ENCODE measurements around the gene RGS7.
A peak's percentile ranks its signal among the peaks of the same experiment; 100 is the strongest.
"Not testable (repeated sequence)": the region's sequence is repeated elsewhere in the genome, so short reads cannot be mapped to it uniquely, and the experiment has no call there.

Gene RGS7

DNA sequence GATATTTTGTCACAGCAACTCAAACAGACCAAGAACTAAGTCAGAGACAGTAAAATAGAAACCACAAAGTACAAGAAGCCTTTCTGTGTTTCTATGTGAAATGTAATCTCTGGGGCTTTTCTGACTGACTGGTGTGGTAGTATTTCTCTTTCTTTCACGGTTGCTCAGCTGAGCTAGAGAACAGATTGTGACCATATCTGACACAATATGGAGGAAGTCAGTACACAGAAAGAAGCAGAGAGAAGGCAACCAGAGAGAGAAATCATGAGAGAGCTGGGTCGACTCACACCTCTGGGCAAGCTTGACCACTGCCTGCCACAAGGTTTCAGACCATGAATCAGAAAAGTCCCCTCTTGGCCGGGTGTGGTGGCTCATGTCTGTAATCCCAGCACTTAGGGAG lies 536.2 kb downstream of the RGS7 start:
- DNase-seq: no peak

DNA sequence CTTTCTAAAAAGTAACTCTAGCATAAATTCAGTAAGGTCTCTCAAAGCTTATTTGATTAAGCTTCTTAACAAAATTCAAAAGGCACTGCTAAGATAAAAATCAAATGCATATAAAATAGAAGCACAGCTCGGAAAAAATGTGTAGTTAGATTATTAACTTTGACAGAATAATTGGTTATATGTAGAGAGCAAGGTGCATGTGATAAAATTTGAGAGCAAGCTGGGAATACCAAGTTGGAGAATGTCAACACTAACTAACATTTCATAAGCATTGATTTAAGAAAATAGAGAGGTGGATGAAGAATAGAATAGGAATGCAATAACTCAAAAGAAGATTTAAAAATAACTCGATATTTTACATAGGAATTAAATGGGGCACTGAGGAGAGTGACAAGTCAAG lies 540.5 kb downstream of the RGS7 start:
- DNase-seq: no peak

DNA sequence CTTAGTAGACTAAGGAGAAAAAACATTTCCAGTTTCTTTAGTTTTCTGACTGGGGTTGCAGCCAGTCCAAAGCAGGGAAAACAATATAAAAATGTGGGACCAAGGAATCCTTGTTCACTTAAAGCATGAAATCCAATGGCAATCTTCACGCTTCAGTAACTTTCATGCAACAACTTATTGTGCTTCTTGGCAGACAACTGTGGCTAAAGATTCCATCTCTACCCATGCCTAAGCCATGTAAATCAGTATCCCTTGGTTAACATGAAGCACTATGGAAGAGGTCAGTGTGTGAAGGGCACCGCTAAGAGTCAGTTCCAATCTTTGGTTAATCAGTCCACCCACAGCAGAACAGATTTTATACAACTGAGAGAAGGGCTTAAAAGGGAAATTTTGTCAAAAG lies 543.3 kb downstream of the RGS7 start:
- DNase-seq: no peak

DNA sequence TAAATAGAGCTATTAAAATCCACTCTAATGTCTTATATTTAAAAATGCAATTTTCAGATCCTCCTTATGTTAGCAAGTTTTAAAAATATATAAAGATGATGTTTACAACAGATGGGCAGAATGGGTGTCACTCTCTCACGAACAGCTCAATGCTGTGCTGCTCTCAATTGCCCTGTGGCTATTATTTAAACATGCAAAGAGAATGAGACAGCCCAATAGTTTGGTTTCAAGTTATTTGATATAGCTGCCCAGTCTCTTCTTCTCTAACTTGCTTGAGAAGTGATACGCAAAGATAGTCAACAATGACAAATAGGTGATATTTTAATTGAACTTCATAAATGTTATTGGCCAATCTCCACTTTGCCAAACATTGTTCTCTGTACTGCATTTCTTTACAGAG lies 545.7 kb downstream of the RGS7 start:
- no peak for DNase-seq

DNA sequence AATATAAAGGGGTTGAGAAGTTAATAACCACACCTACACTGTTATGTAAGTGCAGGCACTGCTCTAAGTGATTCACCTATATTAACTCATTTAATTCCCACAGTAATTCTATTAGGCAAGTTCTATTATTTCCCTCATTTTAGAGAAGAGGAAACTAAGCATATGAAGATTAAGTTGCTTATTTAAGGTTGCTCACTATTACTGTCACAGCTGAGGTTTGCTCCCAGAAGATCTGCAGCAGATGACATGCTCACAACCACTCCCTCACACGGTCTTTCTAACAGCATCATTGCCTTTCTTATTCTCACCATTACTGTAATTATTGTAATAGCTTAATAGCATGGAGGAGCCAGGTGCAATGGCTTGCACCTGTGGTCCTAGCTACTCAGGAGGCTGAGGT lies 548.6 kb downstream of the RGS7 start:
- DNase-seq: no peak

DNA sequence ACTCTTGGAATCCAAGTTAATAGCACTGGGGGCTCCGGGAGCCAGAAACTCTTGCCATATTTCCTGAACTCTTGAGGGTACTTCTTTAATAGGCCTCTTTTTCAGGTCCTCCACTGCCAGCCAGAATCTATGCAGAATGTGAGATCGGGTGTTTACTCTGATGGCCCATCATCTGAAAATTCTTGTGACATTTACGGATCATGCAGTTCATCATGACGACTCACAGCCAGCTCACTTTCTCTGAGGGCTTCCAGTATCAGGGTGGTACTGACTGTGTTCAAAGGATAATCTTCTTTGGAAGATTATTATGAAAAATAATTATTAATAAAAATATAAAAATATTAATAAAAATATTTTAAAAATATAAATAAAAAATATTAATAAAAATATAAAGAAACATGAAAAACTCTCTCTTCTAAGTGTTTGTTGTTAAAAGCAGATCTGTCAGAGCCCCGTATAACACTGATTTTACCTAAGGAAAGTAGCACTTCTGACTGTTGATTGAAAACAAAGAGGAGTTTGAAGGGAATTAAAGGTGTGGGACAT lies 550.7 kb downstream of the RGS7 start:
- peak; percentile 31 for DNase-seq

DNA sequence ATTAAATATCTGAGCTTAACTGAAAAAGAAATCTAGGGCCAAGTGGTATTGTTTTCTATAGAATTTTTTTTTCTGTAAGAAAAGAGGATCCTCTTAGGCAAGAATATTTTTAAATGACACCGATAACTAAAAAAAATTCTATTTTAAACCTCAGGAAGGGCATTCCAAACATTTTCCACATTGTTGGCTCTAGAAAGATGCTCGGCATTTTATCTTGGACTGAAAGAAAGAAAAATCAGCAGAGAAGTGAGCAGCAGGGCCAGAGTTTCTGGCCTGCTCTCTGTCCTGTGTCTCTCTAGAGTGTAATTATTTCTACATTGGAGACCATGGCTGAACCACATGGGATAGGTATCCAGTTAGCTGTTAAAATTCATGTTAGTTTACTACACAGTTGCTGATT lies 552.5 kb downstream of the RGS7 start:
- no peak for DNase-seq

DNA sequence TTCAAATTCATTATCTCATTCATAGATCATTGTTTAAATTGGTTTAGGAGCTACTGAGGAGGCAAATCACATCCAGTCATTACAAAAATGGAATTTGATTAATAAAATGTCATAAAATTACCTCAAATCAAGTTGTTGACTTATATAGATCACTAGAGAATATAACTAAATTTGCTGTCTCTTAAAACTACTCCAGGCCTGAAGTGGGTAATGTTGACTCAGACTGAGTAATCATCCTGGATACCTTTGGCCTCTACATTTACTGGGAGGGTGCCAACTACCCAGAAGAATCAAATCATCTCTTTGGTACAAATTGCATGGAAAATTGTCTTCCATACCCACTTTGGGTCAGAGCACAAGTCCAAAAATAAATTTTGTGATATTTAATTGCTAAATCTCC lies 553.9 kb downstream of the RGS7 start:
- DNase-seq: peak; percentile 77

DNA sequence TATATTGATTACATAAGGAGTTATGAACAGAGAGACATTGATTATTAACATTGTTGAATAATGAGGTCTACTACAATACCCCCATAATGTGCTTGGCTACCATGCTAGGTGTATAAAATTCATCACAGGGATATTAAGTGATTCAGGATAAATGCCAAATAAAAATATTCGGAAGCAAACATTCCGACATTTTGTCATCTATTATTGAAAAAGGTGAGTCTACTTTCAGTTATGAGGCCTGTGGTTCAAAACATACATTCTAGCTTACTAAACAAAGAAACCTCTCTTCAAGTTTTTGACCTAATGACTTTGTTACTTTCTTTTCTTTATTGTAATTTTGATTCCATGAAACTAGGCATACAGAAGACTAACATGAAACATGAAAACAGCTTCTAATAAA lies 554.7 kb downstream of the RGS7 start:
- DNase-seq: no peak

DNA sequence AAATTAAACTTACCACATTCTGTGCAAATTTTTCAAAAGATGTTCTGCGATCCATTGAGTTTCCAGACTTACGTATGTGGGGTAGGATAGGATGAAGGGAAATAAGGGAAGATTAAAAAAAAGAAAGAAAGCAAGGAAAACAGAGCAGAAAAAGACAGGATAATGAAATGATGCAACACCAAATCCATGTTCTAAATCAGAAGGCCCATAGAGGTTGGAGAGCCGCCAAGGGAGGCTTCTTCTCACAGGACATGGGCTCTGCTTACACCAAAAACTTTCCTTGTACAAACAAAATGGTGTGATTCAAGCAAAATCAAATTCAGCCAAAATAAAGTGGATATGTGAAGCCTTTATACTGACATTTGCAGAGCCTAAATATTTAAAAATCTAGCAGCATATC lies 555.6 kb downstream of the RGS7 start:
- DNase-seq: peak; percentile 28

DNA sequence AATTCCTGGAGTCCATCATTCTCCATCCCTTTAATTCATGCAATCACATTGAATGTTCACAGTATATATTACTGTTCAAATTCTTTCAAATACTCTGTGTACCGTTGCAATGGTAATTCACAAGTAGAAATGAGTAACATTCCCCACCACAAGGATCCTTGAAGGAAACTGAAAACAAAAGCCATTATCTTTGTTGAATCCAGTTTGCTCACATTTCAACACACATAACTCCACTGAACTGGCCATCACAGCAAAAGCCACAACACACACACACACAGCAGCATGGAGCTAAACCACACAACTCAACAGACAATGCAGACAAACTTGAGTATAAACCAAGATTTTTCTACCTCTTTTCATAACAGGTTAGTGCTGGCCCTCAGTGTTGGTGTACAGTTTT lies 556.7 kb downstream of the RGS7 start:
- no peak for DNase-seq

DNA sequence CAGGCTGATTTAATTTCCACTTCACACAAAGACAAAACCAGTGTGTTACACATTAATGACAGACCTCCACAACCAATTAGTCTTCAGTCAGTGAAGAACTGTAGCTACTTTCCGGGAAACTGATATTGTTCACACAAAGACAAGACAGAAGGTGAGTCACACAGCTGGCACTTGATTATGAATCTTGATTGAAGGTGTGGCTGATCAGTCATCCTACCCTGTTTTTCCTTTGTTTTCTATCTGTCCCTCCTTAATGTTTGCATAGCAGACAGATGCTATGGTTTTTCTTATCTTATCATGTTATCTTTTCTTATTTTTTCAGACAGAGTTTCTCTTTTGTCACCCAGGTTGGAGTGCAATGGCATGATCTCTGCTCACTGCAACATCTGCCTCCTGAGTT lies 560.0 kb downstream of the RGS7 start:
- DNase-seq: no peak

DNA sequence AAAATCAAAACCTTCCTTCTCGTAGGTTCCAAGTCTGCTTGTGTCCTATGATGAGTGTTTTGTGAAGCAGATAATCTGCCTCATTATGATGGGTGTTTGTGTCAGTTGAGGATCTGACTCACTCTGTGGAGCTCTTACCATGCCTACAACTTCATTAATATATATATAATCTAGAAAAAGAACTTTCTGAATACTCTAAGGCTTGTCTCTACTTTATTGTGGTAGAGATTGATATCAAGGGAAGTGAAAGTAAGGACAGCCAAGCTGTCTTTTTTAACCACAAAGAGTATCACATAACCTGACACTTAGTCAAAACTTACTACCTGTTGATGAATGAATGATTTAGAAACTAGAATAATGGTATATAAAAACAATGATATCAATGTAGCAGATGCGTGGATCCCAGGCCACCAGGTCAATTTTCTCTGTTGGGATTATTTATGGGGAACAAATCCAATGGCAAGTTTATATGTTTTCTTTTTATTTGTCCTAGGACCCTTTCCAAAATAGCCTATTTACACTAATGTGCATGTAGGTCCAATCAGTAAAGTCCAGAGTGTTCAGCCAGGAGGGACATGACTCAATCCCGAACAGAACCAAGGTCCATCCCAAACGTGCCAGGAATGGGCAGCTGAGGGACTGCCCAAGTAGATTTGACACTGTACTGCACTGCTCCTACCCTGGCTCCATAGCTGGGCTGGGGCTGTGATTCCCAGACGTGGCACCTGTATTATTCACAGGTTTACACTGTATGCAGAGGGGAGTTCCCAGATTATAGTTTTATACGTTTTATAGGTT lies 562.8 kb downstream of the RGS7 start:
- no peak for DNase-seq

DNA sequence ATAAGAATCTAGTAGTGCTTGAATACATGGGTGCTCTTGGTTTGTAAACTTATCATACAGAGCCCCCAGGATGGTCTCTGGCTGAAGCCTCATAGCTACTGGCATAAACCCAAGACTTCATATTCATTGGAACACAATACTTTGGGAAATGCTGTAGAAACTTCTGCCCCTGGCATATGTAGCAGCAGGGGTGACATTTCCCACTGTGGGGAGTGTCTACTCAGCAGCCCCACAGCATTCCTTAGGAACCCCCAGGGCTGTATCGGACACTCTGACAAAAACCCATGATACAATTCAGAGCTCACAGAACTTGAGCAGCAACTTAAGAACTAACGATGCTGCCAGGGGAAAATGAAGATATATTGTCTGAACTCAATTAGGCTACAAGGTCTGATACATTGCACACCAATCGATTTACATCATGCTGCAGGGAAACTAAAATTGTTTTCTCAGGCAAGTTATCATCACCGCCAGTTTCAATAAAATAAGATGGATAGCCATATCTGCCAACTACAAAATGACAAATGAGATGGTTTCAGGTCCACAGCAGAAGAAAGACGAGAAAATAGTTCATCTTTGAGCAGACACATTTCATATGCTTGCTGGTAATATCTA lies 564.0 kb downstream of the RGS7 start:
- DNase-seq: no peak

DNA sequence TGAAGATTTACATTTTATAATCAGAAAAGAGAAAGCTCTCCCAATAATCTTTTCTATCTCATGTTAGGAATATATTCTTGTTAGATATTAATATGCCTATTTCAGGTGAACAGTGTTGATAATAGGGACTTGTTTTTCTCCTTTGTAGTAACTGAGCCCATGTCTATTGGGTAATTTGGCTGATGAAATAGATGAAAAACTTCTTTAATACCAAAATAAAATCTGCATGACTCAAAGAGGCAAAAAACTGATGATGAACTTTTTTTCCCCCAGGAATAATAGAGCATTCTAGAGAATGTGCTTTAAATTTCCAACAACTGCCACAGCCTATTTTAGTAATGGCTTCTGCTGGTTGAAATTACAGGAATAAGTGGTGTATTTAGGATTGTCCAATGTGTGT lies 566.1 kb downstream of the RGS7 start:
- no peak for DNase-seq

DNA sequence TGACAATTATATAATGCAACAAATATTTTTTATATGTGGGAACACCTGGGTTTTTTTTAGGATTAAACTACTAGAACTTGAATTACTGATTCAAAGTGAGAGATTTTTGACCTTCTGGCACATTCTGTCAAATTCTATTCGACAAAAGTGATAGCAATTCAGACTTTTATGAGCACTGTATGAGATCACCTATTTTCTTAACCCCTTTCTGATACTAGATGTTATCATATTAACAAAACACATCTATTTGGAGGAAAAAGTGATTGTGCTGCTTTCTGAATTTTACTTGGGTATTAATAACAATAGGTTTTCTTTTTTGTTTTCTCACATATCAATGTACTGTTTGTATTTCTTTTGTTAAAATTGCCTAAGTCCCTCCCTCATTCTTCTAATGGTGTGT lies 570.1 kb downstream of the RGS7 start:
- no peak for DNase-seq

DNA sequence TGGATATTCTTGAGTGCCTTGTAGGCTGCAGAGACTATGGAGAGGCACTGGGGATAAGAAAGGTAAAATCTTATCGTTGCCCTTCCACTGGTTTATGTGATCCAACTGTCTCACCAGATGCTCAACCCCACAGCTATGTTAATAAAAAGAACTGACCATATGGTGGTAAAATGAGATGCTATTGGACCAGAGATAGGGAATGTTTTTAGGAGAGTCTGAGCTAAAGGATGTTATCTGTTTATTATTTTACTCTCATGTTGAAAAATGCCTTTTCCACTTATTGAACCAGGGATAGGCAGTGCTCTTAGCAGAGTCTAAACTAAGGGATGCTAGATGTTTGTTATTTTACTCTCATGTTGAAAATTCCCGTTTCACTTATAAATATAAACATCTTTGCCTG lies 572.2 kb downstream of the RGS7 start:
- no peak for DNase-seq

DNA sequence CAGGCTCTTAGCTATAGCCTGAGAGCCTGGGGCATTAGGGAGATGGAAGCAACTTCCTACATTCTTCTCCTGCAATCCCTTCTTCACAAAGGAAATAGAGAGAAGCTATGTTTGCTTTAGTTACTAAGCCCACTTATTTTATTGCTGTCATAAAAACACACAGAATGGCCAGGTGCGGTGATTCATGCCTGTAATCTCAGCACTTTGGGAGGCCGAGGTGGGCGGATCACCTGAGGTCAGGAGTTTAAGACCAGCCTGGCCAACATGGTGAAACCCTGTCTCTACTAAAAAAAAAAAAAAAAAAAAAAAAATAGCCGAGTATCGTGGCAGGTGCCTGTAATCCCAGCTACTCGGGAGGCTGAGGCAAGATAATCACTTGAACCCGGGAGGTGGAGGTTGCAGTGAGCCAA lies 573.3 kb downstream of the RGS7 start:
- not testable (repeated sequence) for DNase-seq

DNA sequence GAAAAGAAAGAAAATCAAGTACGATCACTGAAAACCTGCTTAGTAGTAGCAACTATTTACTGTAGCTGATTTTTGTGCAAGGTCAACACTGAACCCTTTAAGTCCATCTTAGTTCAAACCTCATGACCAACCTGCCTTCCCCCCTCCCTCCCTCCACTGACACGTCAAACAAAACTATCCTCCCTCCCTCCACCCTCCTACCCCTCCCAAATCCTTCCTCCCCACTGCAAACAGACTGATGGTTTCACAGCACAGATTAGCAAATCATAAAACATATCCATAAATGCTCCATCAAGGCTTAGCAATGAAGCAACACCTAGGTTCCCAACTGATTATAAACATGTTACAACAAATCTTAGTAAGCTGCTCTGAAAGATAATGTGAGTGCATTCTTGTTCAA lies 580.8 kb downstream of the RGS7 start:
- no peak for DNase-seq

DNA sequence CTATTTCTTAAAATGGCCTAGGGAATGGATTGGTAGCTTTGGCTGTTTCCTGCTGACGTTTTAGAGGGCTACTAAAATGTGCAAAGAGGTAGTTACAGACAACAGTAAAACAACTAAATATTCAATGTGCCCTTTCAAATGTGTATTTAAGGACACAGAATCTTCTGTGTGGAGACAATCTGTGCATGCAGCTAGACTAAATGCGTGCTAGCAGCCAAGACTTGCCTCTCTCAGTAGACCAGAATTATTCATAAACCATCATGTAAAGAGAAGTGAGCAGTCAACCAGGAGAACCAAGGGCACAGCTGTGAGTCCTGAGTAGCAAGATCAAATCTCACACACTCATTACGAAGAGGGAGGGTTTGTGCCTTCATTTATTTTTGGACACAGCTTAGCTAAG lies 584.9 kb downstream of the RGS7 start:
- DNase-seq: no peak

DNA sequence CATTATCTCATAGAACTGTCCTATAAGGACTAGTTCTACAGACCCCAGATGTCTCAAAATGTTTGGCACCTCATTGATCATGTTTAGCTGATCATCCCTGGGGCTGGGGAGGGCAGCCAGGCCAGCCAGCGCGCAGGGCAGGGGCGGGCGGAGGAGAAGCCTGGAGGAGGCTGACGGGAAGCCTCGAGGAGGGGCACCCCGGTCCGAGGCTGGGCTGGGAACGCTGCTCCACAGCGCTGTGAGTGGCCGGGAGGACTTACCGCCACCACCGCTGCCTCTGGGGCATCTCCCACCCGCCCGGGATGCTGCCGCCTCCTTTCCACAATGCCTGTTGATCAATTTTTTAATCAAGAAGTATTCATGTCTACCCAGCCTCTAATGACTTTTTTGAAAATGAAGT lies 585.6 kb downstream of the RGS7 start:
- no peak for DNase-seq

DNA sequence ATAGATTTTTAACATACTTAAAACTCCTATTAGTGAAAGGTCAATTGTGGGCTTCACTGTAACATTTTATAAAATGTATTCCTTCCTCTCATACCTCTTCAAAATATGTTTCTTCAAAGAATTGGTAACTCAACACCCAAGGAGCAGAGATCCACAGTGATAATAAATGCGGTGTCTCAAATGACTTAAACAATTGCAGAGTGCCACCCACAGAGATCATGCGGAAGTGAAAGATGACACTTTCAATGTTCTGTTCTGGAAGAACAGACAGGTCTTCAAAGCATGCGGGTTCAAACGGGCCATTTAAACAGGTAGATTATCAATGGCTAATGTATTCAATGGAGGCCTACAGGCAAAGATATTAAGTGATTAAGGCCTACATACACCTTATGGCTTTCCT lies 588.0 kb downstream of the RGS7 start:
- no peak for DNase-seq

DNA sequence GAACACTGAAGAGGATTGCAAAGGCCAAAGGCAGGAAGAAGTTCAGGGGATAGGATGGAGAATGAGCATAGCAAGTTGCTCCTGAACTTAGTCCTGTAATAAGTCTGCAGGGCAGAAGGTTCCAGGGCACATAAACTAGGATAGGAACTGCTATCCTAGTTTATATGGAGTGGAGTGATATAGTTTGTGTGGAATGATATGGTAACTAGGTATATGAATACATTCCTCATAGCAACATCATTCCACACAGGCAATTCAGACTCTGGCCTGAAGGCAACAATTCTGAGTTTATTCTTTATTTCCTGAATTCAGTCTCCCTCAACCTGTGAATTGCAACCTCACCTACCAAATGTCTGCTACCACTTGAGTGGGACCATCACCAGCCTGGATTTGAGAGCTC lies 590.2 kb downstream of the RGS7 start:
- DNase-seq: peak; percentile 2

DNA sequence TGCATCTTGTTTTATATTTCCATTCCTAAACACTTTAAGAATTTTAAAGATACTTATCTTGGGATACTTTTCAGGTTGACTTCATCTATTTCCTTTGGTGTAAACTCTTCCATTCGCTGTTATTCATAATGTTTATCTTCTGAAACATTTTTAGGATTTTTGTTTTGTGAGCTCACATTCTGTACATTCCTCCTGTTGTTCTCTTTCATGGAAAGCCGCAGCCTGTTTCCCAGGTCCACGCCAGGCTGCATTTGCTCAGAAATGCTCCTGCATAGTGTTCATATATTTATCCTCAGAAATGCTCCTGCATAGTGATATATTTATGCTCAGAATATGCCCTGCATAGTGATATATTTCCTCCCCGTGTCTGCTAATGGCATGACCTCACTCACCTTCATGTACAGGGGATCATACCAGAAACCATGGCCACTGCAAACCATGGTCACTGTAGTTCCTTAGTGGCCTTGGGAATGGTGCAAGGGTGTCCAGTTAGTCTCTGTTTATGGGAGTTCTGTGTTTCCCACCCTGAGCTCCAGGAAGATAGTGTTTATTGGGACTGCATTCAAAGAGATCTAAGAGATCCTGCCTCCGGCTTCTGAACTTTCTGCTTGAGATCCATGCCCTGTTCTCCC lies 591.2 kb downstream of the RGS7 start:
- DNase-seq: peak; percentile 82

All from HCEC 1CT (cell line).